HCT116 (cell line): ENCODE measurements around the gene ZMYND11.

Source experiments
- EZH2 ChIP-seq: fragments of 200-600 bp; sonication (generic); IDR thresholded peaks from 2 replicates; pipeline ENCODE4 v1.6.1; 2017; ENCODE audit warnings: antibody characterized with exemption, mixed run types
- POLR2A ChIP-seq: IDR thresholded peaks from 2 replicates; pipeline ENCODE4 v1.7.0; 2011; ENCODE audit warnings: borderline replicate concordance; ENCODE audit not compliant: insufficient read depth, insufficient read length; ENCODE audit errors: extremely low read depth

DNA sequence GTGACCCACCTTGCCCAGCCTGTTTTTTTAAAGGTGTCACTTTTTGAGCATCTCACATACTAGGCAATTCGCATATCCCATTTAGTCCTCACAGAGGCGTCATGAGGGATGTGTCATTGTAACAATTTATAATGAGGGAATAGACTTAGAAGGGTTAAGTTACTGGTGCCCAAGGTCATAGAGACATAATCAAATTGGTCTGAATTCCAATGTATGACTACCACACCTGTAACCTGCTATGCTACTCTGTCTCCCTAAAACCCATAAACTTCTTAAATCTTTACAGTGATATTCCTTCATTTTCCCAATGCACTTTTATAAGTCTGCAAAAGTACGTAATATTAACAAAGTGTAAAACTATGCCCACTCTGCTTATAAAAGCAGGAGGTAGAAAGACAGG is 7.1 kb downstream of the ZMYND11 start:
- TF ChIP-seq POLR2A: no peak
- no peak for TF ChIP-seq EZH2
